OCI-LY3 (cell line): ENCODE measurements around the gene BPIFB2.

Experiments used
- CTCF ChIP-seq: fragments of 200-600, 300-600 bp; sonication (generic); IDR thresholded peaks from 2 replicates; pipeline ENCODE4 v1.5.1; 2014; ENCODE audit warnings: antibody characterized with exemption, low read length, low read depth
- EZH2phosphoT487 ChIP-seq: fragments of 200-600 bp; shearing (Covaris generic); IDR thresholded peaks from 2 replicates; pipeline ENCODE4 v1.6.1; 2018; ENCODE audit warnings: antibody characterized with exemption, mixed run types, low read depth

DNA sequence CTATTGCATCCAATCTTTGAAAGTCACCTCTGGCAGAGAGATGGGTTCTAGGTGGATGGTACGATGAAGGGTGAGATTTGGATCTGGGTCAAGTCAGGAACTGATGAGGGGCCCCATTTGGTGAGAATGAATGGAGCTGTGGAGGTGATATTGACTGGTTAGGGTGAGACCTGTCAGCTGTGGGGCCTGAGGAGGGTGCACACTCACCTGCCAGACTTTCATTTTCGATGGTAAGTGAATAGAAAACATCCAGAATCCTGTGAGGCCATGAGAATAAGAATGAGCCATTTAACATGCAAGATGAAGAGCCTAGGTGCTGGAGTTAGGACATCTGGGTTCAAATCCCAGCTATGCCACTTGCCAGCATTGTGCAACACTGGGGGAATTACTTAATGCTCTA lies 10.1 kb upstream of the BPIFB2 start:
- no peak for TF ChIP-seq CTCF
- TF ChIP-seq EZH2phosphoT487 = no peak
